HG03175 (cell line): ENCODE measurements around the gene HOXD1.

Experiments
- ATAC-seq: cut with Tn5 transposase; IDR thresholded peaks from one replicate; pipeline ENCODE4 v1.9.1; 2021; ENCODE audit warnings: mild to moderate bottlenecking, moderate library complexity; ENCODE audit not compliant: unreplicated experiment

The HOXD1 gene

DNA sequence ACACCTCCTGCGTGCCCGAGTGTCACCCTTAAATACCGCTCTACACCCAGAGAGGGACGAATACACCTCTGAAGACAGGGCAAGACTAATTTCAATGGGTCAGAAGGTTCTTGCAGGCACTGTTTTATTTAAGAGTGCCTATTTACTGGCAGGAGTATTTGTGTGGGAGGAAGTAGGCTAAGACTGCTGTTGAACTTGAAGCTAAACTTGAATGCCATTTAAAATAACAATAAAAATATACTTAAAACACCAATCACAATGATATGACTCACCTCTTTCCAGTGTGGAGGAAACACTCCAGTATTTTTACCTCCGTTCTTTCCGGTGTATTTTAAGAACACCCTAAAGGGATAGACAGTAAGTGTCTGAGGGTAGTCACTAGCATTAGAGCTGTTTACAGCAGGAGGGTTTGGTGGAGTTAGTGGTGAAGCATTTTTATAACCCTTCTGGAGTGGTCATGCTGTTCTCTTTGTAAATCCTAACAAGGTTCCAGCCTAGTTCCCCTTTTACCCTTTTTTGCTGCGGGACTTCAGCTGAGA is 9.6 kb upstream of the HOXD1 start:
- ATAC-seq, result no peak

DNA sequence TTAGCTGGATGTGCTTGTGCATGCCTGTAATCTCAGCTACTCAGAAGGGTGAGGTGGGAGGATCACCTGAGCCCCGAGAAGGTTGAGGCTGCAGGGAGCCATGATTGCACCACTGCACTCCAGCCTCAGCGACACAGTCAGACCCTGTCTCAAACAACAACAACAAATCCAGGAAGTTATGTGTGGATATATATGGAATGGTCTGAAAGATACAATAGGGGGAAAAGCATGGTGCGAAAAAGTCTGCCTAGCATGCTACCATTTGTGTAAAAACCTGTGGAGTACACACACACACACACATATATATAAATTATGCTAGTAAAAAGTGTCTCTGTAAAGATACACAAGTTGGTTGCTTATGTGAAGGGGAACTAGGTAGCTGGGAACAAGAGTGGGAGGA is 6.9 kb upstream of the HOXD1 start:
- no peak for ATAC-seq

DNA sequence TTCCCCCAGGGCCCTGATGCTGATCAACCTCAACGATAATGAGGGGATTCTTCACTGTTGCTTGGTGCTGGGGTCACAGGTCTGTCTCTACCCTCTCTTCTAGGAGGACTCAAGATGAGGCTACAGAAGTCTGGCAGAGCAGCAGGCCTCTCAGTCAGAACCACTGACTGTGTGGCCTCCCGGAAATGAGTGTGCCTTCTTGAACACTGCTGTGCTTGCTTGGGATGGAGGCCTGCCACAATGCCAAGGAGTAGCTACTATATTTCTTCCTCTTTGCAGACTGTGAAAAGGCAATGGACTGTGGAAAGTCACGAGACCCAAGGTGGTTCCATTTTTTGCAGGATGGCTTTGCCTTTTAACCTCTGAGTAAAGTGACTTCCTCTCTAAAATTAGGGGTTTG is 5.8 kb upstream of the HOXD1 start:
- no peak for ATAC-seq

GRCh38 chr2:176184749-176185148 is 3.7 kb upstream of the HOXD1 start:
- ATAC-seq, result no peak

GRCh38 chr2:176186024-176186423 is 2.4 kb upstream of the HOXD1 start:
- no peak for ATAC-seq

DNA sequence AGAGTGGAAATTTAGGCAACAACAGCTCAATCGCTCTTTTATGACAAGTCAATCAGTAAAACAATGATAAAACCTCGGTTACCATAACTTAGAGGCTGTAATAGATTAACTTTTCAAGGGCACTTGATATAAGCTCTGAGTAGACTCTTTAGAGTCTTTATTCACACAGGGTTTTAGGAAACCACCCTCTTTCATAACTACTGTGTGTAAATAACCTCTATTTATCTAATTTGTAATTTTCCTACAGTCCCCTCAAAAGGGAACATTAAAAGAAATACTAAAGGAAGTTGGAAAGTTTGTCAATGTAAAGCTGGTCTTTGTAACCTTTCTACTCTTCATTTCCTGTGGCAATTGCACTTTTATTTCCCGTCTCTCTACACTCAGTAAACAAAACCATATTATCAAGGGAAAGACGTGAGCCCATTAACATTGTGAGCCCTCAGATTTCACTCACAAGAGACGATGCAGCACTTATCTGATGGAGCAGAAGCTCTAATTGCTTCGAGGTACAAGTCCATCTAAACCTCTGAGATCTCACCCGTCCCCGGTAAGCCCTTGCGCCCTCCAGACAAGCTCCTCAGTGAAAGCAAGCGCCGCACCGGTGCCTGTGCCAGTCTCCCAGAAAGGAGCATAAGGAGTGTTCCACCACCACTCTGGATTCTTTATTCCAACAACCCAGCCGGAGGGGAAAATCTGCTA is 1.1 kb upstream of the HOXD1 start:
- ATAC-seq, result no peak

DNA sequence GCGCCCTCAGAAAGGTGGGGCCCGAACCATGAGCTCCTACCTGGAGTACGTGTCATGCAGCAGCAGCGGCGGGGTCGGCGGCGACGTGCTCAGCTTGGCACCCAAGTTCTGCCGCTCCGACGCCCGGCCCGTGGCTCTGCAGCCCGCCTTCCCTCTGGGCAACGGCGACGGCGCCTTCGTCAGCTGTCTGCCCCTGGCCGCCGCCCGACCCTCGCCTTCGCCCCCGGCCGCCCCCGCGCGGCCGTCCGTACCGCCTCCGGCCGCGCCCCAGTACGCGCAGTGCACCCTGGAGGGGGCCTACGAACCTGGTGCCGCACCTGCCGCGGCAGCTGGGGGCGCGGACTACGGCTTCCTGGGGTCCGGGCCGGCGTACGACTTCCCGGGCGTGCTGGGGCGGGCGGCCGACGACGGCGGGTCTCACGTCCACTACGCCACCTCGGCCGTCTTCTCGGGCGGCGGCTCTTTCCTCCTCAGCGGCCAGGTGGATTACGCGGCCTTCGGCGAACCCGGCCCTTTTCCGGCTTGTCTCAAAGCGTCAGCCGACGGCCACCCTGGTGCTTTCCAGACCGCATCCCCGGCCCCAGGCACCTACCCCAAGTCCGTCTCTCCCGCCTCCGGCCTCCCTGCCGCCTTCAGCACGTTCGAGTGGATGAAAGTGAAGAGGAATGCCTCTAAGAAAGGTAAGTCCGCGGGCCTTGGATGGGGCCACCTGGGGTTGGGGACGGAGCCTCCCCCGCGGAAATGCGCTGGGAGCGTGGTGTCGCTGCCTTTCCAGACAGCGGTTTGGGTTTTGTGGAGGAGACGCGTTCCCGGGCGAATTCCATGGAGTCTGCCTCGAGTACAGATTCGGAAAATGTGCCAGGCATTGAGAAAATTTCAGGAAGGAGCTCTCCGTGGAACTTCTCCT is 559 bp downstream of the HOXD1 start:
- ATAC-seq, result peak; percentile 21

DNA sequence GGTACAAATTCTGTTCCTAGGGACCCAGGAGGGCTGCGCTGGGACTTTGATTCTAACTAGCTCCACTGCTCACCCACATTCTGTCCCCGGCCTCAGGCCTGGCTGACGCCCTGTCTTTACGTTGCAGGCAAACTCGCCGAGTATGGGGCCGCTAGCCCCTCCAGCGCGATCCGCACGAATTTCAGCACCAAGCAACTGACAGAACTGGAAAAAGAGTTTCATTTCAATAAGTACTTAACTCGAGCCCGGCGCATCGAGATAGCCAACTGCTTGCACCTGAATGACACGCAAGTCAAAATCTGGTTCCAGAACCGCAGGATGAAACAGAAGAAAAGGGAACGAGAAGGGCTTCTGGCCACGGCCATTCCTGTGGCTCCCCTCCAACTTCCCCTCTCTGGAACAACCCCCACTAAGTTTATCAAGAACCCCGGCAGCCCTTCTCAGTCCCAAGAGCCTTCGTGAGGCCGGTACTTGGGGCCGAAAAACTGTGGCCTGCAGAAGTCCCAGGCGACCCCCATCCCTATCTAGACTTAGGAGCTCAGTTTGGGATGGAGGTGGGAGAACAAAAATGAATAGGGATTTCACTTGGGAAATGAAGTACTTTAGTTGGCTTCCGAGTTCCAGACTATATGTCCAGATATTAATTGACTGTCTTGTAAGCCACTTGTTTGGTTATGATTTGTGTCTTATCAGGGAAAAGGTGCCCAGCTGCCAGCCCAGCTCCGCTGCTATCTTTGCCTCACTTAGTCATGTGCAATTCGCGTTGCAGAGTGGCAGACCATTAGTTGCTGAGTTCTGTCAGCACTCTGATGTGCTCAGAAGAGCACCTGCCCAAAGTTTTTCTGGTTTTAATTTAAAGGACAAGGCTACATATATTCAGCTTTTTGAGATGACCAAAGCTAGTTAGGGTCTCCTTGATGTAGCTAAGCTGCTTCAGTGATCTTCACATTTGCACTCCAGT is 1.5 kb downstream of the HOXD1 start:
- no peak for ATAC-seq

- ATAC-seq, result no peak
Measured at GRCh38 chr2:176192351-176192750, 3.9 kb downstream of the HOXD1 start.

DNA sequence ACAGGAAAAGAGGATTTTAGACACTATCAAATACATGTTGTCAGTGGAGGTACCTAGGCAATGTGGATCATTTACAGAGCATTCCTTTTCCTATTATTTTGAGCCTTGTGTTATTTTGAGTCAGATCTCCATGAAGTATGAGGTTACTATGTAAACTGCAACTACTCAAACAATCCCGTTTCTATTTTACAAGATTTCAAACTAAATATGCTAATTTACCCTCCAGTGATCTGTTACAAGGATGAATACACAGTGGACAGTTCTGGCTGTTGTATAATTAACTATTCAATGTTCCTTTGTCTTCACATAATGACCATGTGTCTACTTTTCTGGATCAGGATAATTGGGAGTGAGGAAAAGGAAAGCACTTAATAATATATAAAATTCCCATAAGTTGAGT is 4.6 kb downstream of the HOXD1 start:
- ATAC-seq, result no peak

- ATAC-seq, result no peak
Measured at GRCh38 chr2:176199902-176200301, 11.4 kb downstream of the HOXD1 start.

DNA sequence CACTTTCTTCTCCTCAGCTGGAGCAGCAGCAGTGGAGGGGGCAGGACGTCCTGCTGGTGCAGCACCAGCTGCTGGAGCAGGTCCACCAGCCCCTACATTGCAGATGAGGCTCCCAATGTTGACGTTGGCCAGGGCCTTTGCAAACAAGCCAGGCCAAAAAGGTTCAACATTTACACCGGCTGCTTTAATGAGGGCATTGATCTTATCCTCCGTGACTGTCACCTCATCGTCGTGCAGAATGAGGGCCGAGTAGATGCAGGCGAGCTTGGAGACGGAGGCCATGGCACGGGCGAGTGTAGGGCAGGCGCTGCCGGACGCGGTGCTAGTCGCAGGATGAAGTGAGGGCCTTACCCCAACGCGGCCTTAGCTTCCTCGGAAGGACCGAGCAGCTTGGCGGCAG is 12.5 kb downstream of the HOXD1 start:
- ATAC-seq, result no peak

DNA sequence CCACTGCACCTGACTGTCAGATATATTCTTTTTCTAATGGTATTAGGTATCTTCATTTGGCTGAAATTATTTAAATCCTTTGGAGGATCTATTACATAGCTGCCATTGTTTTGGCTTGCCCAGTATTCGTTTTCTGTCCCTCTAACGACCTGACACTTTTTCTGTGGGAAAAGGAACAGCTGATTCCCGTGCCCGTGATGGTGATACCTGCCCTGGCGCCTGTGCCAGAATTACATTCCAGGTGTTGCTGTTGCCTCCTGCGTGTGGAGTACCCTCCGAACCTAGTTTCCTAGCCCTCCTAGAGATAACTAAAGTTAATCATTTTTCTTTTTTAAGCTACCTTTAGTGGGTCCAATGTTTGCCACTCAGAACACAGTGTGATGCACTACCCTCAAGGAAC is 14.0 kb downstream of the HOXD1 start:
- no peak for ATAC-seq

DNA sequence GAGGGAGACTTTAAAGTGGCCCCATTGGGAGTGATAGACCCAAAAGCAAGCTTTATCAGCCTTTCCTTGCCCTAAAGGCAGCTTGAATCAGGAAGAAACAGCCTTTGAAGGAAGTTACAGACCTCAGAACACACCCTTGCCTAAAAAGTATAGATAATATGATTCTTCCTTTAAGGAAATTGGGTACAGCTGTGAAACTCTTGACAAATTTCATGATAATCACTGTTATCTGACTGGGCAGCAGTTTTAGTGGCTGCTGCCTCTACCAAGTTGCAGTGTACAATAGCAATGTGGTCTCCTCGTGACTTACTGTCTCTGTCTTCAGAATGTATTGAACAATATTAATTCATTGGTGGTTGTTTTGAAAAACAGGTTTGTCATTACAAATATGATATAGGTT is 16.7 kb downstream of the HOXD1 start:
- ATAC-seq, result no peak

GRCh38 chr2:176206136-176206535 is 17.7 kb downstream of the HOXD1 start:
- ATAC-seq, result no peak

- ATAC-seq, result no peak
Measured at GRCh38 chr2:176206682-176207081, 18.2 kb downstream of the HOXD1 start.

DNA sequence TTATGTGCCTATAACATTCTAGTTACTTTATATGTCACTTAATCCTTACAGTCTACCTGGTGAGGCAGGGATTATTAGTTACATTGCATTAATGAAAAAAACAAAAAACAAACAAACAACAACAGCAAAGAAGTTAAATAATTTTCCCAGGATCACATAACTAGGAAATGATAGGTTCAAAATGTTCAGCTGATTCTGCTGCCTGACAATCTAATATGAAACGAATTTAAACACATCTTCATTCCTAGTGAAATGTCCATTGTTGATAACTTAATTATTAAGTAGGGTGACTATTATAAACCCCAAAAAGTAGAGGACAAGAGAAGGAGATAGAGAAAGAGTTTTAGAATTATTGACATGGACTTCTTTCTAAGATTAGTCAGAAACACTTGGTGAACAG is 22.6 kb downstream of the HOXD1 start:
- no peak for ATAC-seq

DNA sequence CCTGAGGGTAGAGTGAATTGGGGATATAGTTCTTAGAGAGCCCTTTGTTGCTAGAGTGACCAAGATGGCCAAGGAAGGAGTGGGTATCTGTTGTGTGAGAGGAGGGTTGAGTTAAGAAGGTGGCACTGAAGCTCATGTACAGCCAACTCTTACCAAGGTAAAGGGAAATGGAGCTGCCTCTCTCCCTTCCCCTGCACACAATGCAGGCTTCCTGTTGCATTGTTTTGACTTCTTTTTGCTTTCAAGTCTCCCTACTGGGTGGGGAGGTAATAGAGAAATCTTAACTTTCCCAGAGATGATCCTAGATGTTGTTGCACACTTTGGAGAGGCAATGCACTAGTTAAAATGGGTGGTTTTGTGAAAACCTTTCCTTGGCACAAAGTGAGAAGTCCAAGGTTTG is 23.8 kb downstream of the HOXD1 start:
- ATAC-seq, result no peak

DNA sequence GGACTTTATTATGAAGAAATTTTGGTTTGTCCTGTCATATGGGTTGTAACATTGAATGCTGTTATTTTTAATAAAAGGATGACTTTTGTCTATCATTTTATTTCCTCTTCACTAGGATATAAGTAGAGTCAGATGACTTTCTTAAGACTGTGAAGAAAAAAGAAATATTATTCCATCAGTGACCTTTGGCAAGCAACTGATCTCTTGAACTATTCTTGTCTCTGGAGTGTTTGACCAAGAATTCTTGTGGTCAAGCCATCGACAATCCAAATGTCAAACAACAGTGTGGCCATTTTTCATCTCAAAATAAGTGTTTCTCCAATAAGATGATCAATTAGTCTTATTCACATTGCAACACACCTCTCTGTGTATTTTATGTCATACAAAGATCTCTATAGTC is 24.9 kb downstream of the HOXD1 start:
- ATAC-seq, result no peak

GRCh38 chr2:176227874-176228273 is 39.4 kb downstream of the HOXD1 start:
- ATAC-seq, result no peak

GRCh38 chr2:176234156-176234555 is 45.7 kb downstream of the HOXD1 start:
- no peak for ATAC-seq
